ENCODE data around the gene GPR183. TPM values are rescaled to one million over a fixed set of nuclear protein-coding genes. Genes with fewer than 3 reads are reported as not detected.

Gene GPR183
- total and polyA plus RNA-seq, 12 donors, result 0.94 to 15.0 (median 8.3) TPM

DNA sequence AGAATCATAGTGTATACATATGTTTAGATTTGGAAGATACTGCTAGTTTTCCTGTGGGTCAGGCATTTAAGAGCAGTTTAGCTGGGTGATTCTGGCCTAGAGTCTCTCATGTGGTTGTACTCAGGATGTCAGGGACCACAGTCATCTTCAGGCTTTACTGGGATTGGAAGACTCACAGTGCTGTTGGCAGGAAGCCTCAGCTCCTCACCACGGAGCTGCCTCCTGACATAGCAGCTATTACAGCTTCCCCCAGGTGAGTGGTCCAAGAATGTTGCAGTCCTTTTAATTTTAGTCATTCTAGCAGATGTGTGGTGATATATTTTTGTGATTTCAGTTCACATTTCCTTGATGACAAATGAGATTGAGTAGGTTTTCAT, 32.1 kb downstream of the GPR183 start:
- Histone ChIP-seq H3K4me3 (no peak overlapping the region), H3K36me3 (replicated peaks in 1 of 2) (no peaks in the 10 kb centered on the region), H3K9me3 (replicated peaks in 1 of 3) (peaks cover 0 to 3% (median 0%) of the 10 kb centered on the region in 3 donors), H3K27me3 (no peaks in the 10 kb centered on the region), H3K27ac (no peak overlapping the region), H3K4me1 (replicated peaks in 1 of 2) (peaks cover 0 to 10% of the 10 kb centered on the region in 2 donors)
- intact Hi-C loops (cut with DNase I), result no loop called here
- no peak for TF ChIP-seq POLR2A (IDR thresholded peaks at IDR 0.05)
- TF ChIP-seq, protein P1, sequence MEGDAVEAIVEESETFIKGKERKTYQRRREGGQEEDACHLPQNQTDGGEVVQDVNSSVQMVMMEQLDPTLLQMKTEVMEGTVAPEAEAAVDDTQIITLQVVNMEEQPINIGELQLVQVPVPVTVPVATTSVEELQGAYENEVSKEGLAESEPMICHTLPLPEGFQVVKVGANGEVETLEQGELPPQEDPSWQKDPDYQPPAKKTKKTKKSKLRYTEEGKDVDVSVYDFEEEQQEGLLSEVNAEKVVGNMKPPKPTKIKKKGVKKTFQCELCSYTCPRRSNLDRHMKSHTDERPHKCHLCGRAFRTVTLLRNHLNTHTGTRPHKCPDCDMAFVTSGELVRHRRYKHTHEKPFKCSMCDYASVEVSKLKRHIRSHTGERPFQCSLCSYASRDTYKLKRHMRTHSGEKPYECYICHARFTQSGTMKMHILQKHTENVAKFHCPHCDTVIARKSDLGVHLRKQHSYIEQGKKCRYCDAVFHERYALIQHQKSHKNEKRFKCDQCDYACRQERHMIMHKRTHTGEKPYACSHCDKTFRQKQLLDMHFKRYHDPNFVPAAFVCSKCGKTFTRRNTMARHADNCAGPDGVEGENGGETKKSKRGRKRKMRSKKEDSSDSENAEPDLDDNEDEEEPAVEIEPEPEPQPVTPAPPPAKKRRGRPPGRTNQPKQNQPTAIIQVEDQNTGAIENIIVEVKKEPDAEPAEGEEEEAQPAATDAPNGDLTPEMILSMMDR (IDR thresholded peaks at IDR 0.05), result no peak
- no peak for DNase-seq
- 40 to 51% (median 48%) methylated on average over 1 of the region's 1 CpG for WGBS, 4 donors

DNA sequence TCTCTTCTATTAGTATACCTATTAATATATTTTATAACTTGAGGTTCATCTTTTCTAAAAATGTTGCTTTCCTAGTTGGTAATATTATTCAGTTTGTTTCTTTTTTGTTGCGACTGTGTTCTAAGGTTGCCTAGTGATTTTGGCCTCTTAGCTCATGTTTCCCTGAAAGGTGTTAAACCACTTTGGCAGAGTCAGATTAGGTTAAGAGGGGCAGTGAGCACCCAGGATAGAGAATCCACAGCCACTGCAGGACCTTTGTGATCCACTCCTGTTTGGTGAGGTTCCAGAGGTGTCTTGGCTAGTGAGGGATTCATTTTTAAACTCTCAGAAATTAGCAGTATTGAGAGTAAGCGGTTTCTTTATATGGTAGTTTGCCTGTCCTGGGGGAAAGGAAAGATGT, 34.1 kb downstream of the GPR183 start:
- H3K9me3 ChIP-seq (replicated peaks in 1 of 3), result peaks cover 0 to 3% (median 0%) of the 10 kb centered on the region in 3 donors
- no peak for DNase-seq
- H3K27ac ChIP-seq, result no peak overlapping the region
- H3K27me3 ChIP-seq, result no peaks in the 10 kb centered on the region
- no peak for TF ChIP-seq POLR2A (IDR thresholded peaks at IDR 0.05)
- TF ChIP-seq, protein P1 (IDR thresholded peaks at IDR 0.05), result no peak
- no peaks in the 10 kb centered on the region for H3K36me3 ChIP-seq (replicated peaks in 1 of 2)
- peaks cover 0 to 6% of the 10 kb centered on the region in 2 donors for H3K4me1 ChIP-seq (replicated peaks in 1 of 2)
- WGBS, 4 donors, result 89 to 98% (median 95%) methylated on average over 2 of the region's 2 CpGs
- H3K4me3 ChIP-seq, result no peak overlapping the region
- intact Hi-C loops (cut with DNase I), result loop anchor here in 1 of 2 donors (5.0 kb wide), 1 partner anchor 164 kb away; no protein-coding TSS in a partner anchor

DNA sequence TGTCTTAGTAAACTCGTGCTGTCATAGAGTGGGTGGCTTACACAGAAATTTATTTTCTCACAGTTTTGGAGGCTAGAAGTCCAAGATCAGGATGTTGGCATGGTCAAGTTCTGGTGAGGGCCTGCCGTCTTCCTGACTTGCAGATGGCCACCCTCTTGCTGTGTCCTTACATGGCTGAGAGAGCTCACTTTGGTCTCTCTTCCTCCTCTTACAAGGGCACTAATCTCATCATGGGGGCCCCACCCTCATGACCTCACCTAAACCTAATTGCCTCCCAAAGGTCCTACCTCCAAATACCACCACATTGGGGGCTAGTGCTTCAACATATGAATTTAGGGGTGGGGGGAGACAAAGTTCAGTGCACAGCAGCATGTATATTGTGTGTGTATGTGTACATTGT, 34.7 kb downstream of the GPR183 start:
- Histone ChIP-seq H3K27me3 (no peaks in the 10 kb centered on the region), H3K4me1 (replicated peaks in 1 of 2) (peaks cover 0 to 6% of the 10 kb centered on the region in 2 donors), H3K9me3 (replicated peaks in 1 of 3) (peaks cover 0 to 3% (median 0%) of the 10 kb centered on the region in 3 donors), H3K27ac (peak overlapping the region in 2 of 5 donors; percentile 25 to 50), H3K36me3 (replicated peaks in 1 of 2) (no peaks in the 10 kb centered on the region), H3K4me3 (no peak overlapping the region)
- intact Hi-C loops (cut with DNase I), result loop anchor here in 1 of 2 donors (5.0 kb wide), 1 partner anchor 165 kb away; no protein-coding TSS in a partner anchor
- DNase-seq, result no peak
- 87 to 95% (median 93%) methylated on average over 2 of the region's 2 CpGs for WGBS, 4 donors
- TF ChIP-seq, protein P1 (IDR thresholded peaks at IDR 0.05), result no peak
- TF ChIP-seq POLR2A (IDR thresholded peaks at IDR 0.05), result no peak

DNA sequence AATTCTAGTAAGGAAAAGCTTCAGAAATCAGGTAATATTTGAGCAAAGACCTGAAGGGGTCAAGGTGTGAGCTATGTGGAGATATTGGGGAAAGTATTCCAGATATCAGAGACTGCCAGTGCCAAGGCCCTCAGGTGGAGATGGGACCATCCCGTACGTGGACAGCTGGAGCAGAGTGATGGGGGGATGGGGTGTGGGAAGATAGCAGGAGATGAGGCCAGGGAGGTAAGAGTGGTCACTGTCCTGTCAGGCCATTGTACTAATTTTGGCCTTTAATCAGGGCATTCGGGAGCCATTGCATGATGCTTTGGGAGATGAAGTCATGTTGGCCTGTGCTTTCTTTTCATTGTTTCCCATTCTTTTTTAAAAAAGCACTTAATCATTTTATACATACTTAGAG, 36.0 kb downstream of the GPR183 start:
- no peak for DNase-seq
- 73 to 77% (median 74%) methylated on average over 3 of the region's 3 CpGs for WGBS, 4 donors
- TF ChIP-seq POLR2A (IDR thresholded peaks at IDR 0.05), result no peak
- TF ChIP-seq, protein P1 (IDR thresholded peaks at IDR 0.05), result no peak
- Histone ChIP-seq H3K4me1 (replicated peaks in 1 of 2) (peaks cover 0 to 6% of the 10 kb centered on the region in 2 donors), H3K4me3 (no peak overlapping the region), H3K27ac (peak overlapping the region in 3 of 5 donors; percentile 37 to 80 (median 43)), H3K9me3 (replicated peaks in 1 of 3) (peaks cover 0 to 3% (median 0%) of the 10 kb centered on the region in 3 donors), H3K36me3 (replicated peaks in 1 of 2) (no peaks in the 10 kb centered on the region), H3K27me3 (no peaks in the 10 kb centered on the region)
- intact Hi-C loops (cut with DNase I), result loop anchor here in 1 of 2 donors (5.0 kb wide), 1 partner anchor 166 kb away; no protein-coding TSS in a partner anchor

Measured in adrenal gland (tissue), 12 donors.